Endothelial cell of umbilical vein (primary cell): ENCODE measurements around the gene RNF138.

Experiments used
- CTCF ChIP-seq, 2 donors: IDR thresholded peaks; 1 replicate in 1 of 2; 2 replicates in 1 of 2; pipeline ENCODE4 v1.5.1; 2011; ENCODE audit warnings: low read length in 2 of 2, mild to moderate bottlenecking in 2 of 2, moderate library complexity in 2 of 2, control low read depth in 1 of 2, inconsistent platforms in 1 of 2, low read depth in 1 of 2; ENCODE audit not compliant: insufficient read depth in 1 of 2; ENCODE audit errors: extremely low read depth in 1 of 2
- MAX ChIP-seq: IDR thresholded peaks from 2 replicates; pipeline ENCODE4 v1.6.1; 2011; ENCODE audit not compliant: insufficient read depth, insufficient read length
- POLR2A ChIP-seq: IDR thresholded peaks from 2 replicates; pipeline ENCODE4 v1.6.1; 2012; ENCODE audit warnings: low read depth, mild to moderate bottlenecking, control low read depth, low read length
- POLR2AphosphoS5 ChIP-seq: IDR thresholded peaks from 2 replicates; pipeline ENCODE4 v1.6.1; 2012; ENCODE audit warnings: low read depth, mild to moderate bottlenecking, control low read depth, low read length, moderate library complexity; ENCODE audit not compliant: insufficient read depth

- TF ChIP-seq CTCF (IDR thresholded peaks at IDR 0.05; ENCODE audit: extremely low read depth in 1 of 2, insufficient read depth in 1 of 2, low read depth in 1 of 2, low read length in 2 of 2) (no peak), POLR2A (no peak), POLR2AphosphoS5 (no peak), MAX (no peak)
Observed at GRCh38 chr18:32057624-32058165, 34.0 kb upstream of the RNF138 start.
